ENCODE data around the gene ZNF208. TPM values are rescaled to one million over a fixed set of nuclear protein-coding genes. Genes with fewer than 3 reads are reported as not detected.

The ZNF208 gene
- 0.07 and 0.25 TPM in 2 replicates for total RNA-seq

GRCh38 chr19:22010437-22011143 lies at the start of gene ZNF208:
Gene ZNF208 (minus strand): TSS chr19:22010943. CDS start chr19:22010794, 149 bp downstream.

Other genes with a start within 250 kb of the ZNF208 start
- gene ZNF100, start 243.4 kb downstream of the ZNF208 start, total RNA-seq = 3.3 and 3.4 TPM in 2 replicates
- 7.1 and 8.9 TPM in 2 replicates for gene ZNF43, start 174.8 kb downstream of the ZNF208 start, total RNA-seq
- 1.8 and 3.1 TPM in 2 replicates for gene ZNF257, start 41.5 kb upstream of the ZNF208 start, total RNA-seq
- gene ZNF676, start 186.0 kb upstream of the ZNF208 start, total RNA-seq = not detected in 2 replicates

Data from mammary microvascular endothelial cell (primary cell).